Skeletal muscle satellite cell (primary cell): ENCODE results near the gene XYLT1.
A peak's percentile ranks its signal among the peaks of the same experiment; 100 is the strongest.
"Not testable (repeated sequence)": the region's sequence is repeated elsewhere in the genome, so short reads cannot be mapped to it uniquely, and the experiment has no call there.

ENCODE experiments used
- H3K27me3 ChIP-seq: 2 replicates; pipeline ENCODE4 v1.7.0; 2013; ENCODE audit warnings: low read length; ENCODE audit not compliant: control insufficient read depth, insufficient read depth
- H3K36me3 ChIP-seq: 2 replicates; pipeline ENCODE4 v1.7.0; 2013; ENCODE audit warnings: mild to moderate bottlenecking, control low read depth, low read length; ENCODE audit not compliant: insufficient read depth
- H3K4me1 ChIP-seq: 2 replicates; pipeline ENCODE4 v1.7.0; 2013; ENCODE audit warnings: low read length; ENCODE audit not compliant: control insufficient read depth, insufficient read depth
- H3K4me2 ChIP-seq: 2 replicates; pipeline ENCODE4 v1.7.0; 2013; ENCODE audit warnings: mild to moderate bottlenecking, low read length
- H3K4me3 ChIP-seq: 2 replicates; pipeline ENCODE4 v1.7.0; 2013; ENCODE audit warnings: low read length
- H3K9ac ChIP-seq: 2 replicates; pipeline ENCODE4 v1.7.0; 2013; ENCODE audit warnings: mild to moderate bottlenecking, low read depth, low read length, moderate library complexity
- H3K9me3 ChIP-seq: replicated peaks from 2 replicates; pipeline ENCODE4 v1.7.0; 2013; ENCODE audit warnings: mild to moderate bottlenecking, control low read depth, low read length

XYLT1 gene

DNA sequence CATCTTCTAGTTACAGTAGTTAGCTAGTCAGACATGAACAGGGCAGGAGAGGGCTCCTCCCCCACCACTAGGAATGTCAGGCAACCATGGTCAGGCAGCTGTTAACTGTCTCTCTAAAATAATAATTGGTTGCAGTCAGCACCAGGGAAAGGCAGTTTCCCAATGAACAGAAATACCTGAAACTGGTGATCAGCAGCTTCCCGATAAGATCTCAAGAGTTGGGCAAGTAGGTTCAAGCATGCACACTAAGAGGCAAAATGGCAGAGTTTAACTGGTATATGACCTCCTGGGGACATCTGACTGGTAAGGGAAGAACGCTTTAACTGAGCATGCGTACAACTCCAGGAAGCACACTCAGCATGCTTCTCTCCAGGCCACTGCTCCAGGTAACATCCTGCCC lies 12.6 kb upstream of the XYLT1 start:
- no peak overlapping the region for H3K4me3 ChIP-seq

DNA sequence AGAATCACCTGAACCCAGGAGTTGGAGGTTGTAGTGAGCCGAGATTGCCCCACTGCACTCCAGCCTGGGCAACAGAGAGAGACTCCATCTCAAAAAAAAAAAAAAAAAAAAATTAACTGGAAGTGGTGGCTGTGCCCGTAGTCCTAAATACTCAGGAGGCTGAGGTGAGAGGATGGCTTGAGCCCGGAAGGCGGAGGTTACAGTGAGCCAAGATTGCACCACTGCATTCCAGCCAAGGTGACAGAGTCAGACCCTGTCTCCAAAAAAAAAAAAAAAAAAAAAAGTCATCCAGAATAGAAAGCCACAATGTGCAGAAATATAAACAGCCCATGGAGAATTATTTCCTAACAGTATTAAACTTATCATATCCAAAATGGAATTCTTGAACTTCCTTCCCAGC lies 11.6 kb upstream of the XYLT1 start:
- H3K4me1 ChIP-seq, H3K36me3 ChIP-seq, H3K27me3 ChIP-seq, H3K9me3 ChIP-seq, H3K4me3 ChIP-seq, H3K9ac ChIP-seq, H3K4me2 ChIP-seq: not testable (repeated sequence)

More for the DNA sequence above, 12.6 kb upstream of the XYLT1 start:
- H3K9me3 ChIP-seq = no peaks in the 10 kb centered on the region
- no peak overlapping the region for H3K9ac ChIP-seq
- H3K4me2 ChIP-seq = no peak overlapping the region
- peaks cover 6% of the 10 kb centered on the region for H3K27me3 ChIP-seq
- no peaks in the 10 kb centered on the region for H3K4me1 ChIP-seq
- no peaks in the 10 kb centered on the region for H3K36me3 ChIP-seq

DNA sequence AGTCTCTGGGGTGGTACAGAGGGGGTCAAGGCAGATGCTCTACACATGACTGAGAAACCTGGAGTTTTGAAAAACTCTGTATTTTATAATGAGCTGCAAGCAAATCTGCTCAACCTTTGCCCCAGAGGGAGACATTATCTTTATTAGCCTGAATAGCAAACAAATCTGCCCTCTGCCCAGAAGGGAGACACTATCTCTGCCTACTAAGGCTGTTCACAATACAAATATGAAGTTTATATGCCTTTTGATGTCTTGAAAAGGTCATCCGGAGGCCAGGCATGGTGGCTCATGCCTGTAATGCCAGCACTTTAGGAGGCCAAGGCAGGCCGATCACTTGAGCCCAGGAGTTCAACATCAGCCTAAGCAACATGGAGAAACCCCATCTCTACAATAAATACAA lies 11.0 kb upstream of the XYLT1 start:
- Histone ChIP-seq H3K4me1 (peaks cover 2% of the 10 kb centered on the region), H3K27me3 (peaks cover 6% of the 10 kb centered on the region), H3K9me3 (no peaks in the 10 kb centered on the region), H3K4me2 (no peak overlapping the region), H3K4me3 (no peak overlapping the region), H3K9ac (no peak overlapping the region), H3K36me3 (no peaks in the 10 kb centered on the region)

DNA sequence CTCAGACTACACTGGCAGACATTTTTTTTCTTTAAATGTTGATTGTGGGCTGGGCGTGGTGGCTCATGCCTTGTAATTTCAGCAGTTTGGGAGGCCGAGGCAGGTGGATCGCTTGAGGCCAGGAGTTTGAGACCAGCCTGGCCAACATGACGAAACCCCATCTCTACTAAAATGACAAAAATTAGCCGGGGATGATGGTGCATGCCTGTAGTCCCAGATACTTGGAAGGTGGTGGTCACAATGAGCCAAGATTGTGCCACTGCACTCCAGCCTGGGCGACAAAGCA lies 6.4 kb upstream of the XYLT1 start:
- not testable (repeated sequence) for H3K4me1 ChIP-seq, H3K4me3 ChIP-seq, H3K36me3 ChIP-seq, H3K9ac ChIP-seq, H3K4me2 ChIP-seq, H3K27me3 ChIP-seq, H3K9me3 ChIP-seq

DNA sequence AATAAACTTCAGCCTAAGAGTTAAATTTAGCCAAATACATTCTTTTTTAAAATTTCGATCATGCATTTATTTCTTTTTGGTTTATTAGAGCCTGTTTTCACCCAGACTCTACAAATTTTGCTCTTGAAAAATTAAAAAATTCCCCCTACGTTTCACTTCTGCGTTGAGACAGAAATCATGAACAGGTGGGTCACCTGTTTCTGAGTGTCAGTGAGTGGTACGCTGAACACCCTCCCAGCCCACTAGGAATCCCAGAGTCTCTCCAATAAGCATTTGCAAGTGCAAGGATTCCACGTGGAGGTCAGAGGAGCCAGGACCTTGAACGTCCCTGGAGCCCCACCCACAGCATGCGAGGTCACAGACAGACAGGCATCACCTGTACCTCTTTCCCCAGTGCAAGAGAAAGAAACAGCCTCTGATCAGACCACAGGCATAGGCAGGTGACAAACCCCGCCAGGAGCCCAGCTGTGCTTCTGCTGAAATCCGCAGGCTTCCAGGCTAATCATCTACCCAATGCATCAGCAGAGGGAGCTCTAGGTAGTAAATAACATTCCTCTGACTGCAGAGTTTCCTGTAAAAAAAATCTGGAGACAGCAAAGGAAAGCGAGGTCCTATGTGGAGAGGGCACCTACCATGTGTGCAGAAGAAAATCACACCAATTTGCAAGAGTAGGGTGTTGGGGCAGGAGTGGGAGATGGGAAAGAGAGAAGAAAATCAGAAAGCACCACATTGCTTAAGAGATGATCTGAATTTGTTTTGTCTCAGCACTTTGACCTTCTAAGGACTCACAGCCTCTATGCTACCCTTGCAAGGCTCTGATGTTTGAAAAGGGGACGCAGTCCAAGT lies 5.9 kb upstream of the XYLT1 start:
- H3K36me3 ChIP-seq = no peaks in the 10 kb centered on the region
- H3K4me1 ChIP-seq = peaks cover 14% of the 10 kb centered on the region
- H3K9ac ChIP-seq = no peak overlapping the region
- peaks cover 6% of the 10 kb centered on the region for H3K27me3 ChIP-seq
- H3K9me3 ChIP-seq = no peaks in the 10 kb centered on the region
- no peak overlapping the region for H3K4me3 ChIP-seq
- H3K4me2 ChIP-seq = no peak overlapping the region

DNA sequence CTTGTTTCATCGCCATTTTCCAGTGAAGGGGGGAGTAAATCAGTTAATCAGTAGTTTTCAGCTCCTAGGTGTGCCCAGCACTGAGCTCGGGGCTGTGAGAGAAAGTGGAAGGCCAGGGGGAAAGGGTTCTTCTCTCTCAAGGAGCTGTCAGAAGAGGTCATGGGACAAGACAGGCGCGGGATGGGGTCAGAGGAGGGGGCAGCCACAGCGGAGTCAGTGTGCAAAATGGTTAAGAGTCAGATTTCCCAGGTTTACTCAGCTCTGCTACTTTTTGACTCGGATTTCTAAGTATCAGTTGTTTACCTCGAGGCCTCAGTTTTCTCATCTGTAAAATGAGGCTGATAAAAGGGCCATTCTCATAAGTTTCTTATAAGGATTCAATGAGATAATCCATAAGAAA lies 4.3 kb upstream of the XYLT1 start:
- H3K9ac ChIP-seq = no peak overlapping the region
- peaks cover 20% of the 10 kb centered on the region for H3K4me1 ChIP-seq
- no peaks in the 10 kb centered on the region for H3K36me3 ChIP-seq
- H3K27me3 ChIP-seq = peaks cover 3% of the 10 kb centered on the region
- no peaks in the 10 kb centered on the region for H3K9me3 ChIP-seq
- H3K4me3 ChIP-seq = no peak overlapping the region
- H3K4me2 ChIP-seq = no peak overlapping the region

DNA sequence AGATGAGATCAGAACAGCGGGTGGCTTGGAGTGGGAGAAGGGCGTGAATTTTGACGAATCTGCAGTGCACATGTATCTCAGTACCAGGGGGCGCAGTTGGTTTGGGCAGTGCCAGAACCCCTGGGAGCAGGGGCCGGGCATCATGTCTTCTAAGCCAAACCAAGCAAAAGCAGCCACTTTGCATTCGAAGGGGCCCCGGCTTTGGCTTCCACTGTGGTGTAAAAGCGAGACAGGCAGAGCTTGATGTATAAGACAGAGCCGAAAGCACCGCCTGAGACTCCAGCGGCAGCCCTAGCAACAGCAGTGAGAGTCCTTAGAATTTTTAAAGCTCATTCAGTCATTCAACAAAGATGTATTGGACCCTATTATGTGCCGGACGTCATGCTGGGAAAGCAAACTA lies 3.8 kb upstream of the XYLT1 start:
- H3K9me3 ChIP-seq = no peaks in the 10 kb centered on the region
- no peak overlapping the region for H3K4me2 ChIP-seq
- H3K4me1 ChIP-seq = peaks cover 20% of the 10 kb centered on the region
- no peaks in the 10 kb centered on the region for H3K36me3 ChIP-seq
- H3K27me3 ChIP-seq = no peaks in the 10 kb centered on the region
- H3K9ac ChIP-seq = no peak overlapping the region
- H3K4me3 ChIP-seq = no peak overlapping the region

DNA sequence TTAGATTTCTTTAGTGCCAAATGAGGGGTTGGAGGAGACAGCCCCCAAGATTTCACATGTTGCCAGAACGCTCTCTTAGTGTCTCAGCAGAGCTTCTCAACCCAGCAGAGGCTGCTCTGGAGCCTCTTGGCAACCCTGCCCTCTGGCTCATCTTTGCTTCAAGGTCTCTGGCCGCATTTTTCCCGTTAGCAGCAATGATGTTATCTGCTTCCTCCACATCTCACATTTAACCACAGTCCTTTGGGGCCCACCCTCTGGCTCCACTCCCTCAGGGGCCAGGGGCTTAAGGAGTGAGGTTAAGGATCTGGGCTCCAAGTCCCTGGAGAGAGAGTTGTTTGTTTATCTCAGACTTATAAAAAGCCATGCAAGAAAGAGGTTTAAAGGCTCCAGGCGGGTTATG lies 3.3 kb upstream of the XYLT1 start:
- no peaks in the 10 kb centered on the region for H3K27me3 ChIP-seq
- H3K4me1 ChIP-seq = peaks cover 20% of the 10 kb centered on the region
- no peak overlapping the region for H3K9ac ChIP-seq
- H3K9me3 ChIP-seq = no peaks in the 10 kb centered on the region
- H3K4me3 ChIP-seq = no peak overlapping the region
- no peaks in the 10 kb centered on the region for H3K36me3 ChIP-seq
- no peak overlapping the region for H3K4me2 ChIP-seq

DNA sequence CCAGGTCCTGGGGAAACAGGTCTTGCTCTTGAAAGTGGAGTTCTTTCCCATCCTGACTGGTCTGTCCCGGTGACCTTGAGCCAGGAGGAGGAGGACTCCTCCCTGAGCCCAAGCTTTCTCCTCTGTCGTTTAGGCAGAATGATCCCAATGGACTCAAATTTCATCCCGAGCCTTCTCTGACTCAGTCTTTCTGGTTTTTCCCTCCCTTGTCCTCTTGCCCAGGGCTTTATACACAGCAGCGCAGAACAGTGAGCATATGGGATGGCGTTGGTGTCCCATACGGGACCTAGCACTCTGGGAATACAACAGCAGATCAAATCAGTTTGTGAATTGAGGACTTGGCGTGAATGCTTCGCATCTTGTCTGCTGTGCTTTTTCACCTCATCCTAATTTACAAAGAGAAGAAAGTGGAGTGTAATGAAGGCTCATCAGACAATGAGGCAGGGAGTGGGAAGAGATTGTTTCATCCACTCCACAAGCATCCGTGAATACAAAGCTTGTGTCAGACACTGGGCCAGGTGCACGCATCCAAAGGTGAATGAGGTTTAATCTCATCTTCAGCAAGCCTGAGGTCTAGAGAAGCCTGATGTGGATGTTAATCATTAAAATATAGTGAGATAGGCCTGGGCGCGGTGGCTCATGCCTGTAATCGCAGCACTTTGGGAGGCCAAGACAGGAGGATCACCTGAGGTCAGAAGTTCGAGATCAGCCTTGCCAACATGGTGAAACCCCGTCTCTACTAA lies 1.1 kb upstream of the XYLT1 start:
- Histone ChIP-seq H3K36me3 (no peaks in the 10 kb centered on the region), H3K9ac (peak overlapping the region; percentile 2), H3K27me3 (no peaks in the 10 kb centered on the region), H3K4me2 (peak overlapping the region; percentile 97), H3K4me3 (peak overlapping the region; percentile 46), H3K4me1 (peaks cover 40% of the 10 kb centered on the region), H3K9me3 (no peaks in the 10 kb centered on the region)

DNA sequence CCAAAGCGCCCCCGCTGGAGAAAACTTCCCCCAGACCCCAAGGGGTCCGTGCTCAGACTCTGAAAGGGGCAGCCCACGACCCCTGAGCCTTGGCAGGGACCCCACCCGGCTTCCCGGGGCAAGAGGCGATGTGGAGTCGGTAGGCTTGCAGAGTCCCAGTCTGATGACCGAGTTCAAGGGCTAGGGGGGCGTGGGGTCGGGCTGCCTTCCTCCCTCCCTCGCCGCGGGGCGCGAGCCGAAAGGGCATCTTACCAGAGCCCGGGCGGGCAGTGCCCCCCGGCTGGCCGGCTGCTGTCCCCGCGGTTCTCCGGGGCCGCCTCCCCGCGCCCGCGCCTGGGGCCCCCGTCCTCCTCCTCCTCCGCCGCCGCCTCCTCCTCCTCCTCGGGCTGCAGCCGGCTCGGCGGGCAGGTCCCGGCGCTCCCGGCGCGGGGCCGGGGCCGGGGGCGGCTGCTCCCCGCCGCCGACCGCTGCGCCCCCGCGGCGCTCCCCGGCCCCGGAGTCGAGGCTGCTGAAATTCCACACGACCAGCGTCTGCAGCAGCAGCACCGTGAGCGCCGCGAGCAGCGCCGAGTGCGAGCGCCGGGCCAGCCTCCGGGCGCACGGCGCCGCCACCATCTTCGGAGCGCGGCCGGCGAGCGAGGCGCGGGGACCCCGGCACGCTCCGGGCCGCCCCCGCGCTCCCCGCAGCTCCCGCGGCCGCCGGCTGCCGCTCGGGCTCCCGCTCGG lies 415 bp downstream of the XYLT1 start:
- Histone ChIP-seq H3K9ac (peak overlapping the region; percentile 68), H3K9me3 (no peaks in the 10 kb centered on the region), H3K4me3 (peak overlapping the region; percentile 73), H3K27me3 (no peaks in the 10 kb centered on the region), H3K4me2 (peak overlapping the region; percentile 88), H3K36me3 (peaks cover 5% of the 10 kb centered on the region), H3K4me1 (peaks cover 41% of the 10 kb centered on the region)

DNA sequence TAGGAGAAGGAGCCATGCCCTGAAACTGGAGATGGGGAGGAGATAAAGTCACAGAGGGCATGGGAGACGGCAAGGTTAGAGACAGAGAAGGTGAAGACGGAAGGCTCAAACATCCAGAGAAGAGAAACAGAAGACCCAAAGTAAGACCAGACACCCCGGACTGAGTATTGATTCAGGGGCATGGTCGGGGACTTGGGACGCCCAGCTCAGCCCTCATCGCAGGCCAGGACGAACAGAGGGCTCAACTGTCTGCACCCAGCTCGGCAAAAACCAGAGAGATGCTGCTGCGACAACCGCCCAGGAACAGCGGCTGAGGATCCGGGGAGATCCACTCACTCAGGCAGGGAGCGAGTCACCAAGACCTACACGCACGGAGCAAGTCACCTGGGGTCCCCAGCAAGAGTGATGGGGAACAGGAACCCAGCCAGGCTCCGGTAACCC lies 999 bp downstream of the XYLT1 start:
- peaks cover 5% of the 10 kb centered on the region for H3K36me3 ChIP-seq
- no peaks in the 10 kb centered on the region for H3K9me3 ChIP-seq
- H3K4me1 ChIP-seq = peaks cover 41% of the 10 kb centered on the region
- no peaks in the 10 kb centered on the region for H3K27me3 ChIP-seq
- peak overlapping the region; percentile 73 for H3K4me3 ChIP-seq
- H3K4me2 ChIP-seq = peak overlapping the region; percentile 88
- peak overlapping the region; percentile 68 for H3K9ac ChIP-seq
